HepG2 (cell line): Measurements from ENCODE around the gene EPB41L1. TPM values are rescaled to one million over a fixed set of nuclear protein-coding genes. Genes with fewer than 3 reads are reported as not detected.

Experiments
- AKAP8 ChIP-seq: sonication (generic); formaldehyde crosslinking; IDR thresholded peaks from 2 replicates; pipeline ENCODE4 v1.5.1; 2020; ENCODE audit warnings: mild to moderate bottlenecking, missing genetic modification reagents
- BHLHE40 ChIP-seq: IDR thresholded peaks from 2 replicates; pipeline ENCODE4 v1.6.1; 2011; ENCODE audit warnings: low read length, improper control_type of control experiment
- CEBPZ ChIP-seq: IDR thresholded peaks from 2 replicates; pipeline ENCODE4 v1.6.1; 2012; ENCODE audit warnings: low read length, improper control_type of control experiment
- HMG20A ChIP-seq: IDR thresholded peaks from 2 replicates; pipeline ENCODE4 v1.6.1; 2016; ENCODE audit warnings: borderline replicate concordance
- NR0B2 ChIP-seq: sonication (generic); formaldehyde crosslinking; IDR thresholded peaks from 2 replicates; pipeline ENCODE4 v1.4.0; 2020; ENCODE audit warnings: mild to moderate bottlenecking, missing genetic modification reagents
- NR2F2 ChIP-seq: IDR thresholded peaks from 2 replicates; pipeline ENCODE4 v1.6.1; 2012; ENCODE audit warnings: low read depth, inconsistent platforms, borderline replicate concordance
- PBX2 ChIP-seq: IDR thresholded peaks from 2 replicates; pipeline ENCODE4 v1.6.1; 2016; ENCODE audit warnings: control low read depth
- PCBP2 ChIP-seq: fragments of 200-400 bp; formaldehyde crosslinking; optimal IDR thresholded peaks from 2 replicates; pipeline ENCODE3; 2018; ENCODE audit warnings: low read length, low read depth; ENCODE audit not compliant: poor library complexity, severe bottlenecking
- POLR2AphosphoS2 ChIP-seq: IDR thresholded peaks from 2 replicates; pipeline ENCODE4 v1.6.1; 2011; ENCODE audit warnings: low read depth, low read length, improper control_type of control experiment
- SMAD1 ChIP-seq: sonication (generic); formaldehyde crosslinking; IDR thresholded peaks from 2 replicates; pipeline ENCODE4 v1.4.0; 2020; ENCODE audit warnings: missing genetic modification reagents, low read depth, mild to moderate bottlenecking, borderline replicate concordance
- SMAD9 ChIP-seq: sonication (generic); formaldehyde crosslinking; IDR thresholded peaks from 2 replicates; pipeline ENCODE4 v1.5.1; 2020; ENCODE audit warnings: mild to moderate bottlenecking, missing genetic modification reagents
- SP5 ChIP-seq: IDR thresholded peaks from 2 replicates; pipeline ENCODE4 v1.6.1; 2016; ENCODE audit warnings: low read depth, borderline replicate concordance
- TAF1 ChIP-seq: sonication (generic); formaldehyde crosslinking; IDR thresholded peaks from 2 replicates; pipeline ENCODE4 v1.4.0; 2020; ENCODE audit warnings: missing genetic modification reagents
- TEAD2 ChIP-seq: sonication (generic); formaldehyde crosslinking; IDR thresholded peaks from 2 replicates; pipeline ENCODE4 v1.9.0; 2021; ENCODE audit warnings: missing genetic modification reagents
- TOPORS ChIP-seq: sonication (generic); formaldehyde crosslinking; IDR thresholded peaks from 2 replicates; pipeline ENCODE4 v1.8.0; 2023; ENCODE audit warnings: mild to moderate bottlenecking, missing genetic modification reagents
- XBP1 ChIP-seq: sonication (generic); formaldehyde crosslinking; IDR thresholded peaks from 2 replicates; pipeline ENCODE4 v1.5.0; 2020; ENCODE audit warnings: missing genetic modification reagents
- ZNF354B ChIP-seq: sonication (generic); formaldehyde crosslinking; IDR thresholded peaks from 2 replicates; pipeline ENCODE4 v1.8.0; 2022; ENCODE audit warnings: mild to moderate bottlenecking, missing genetic modification reagents
- ZNF574 ChIP-seq: sonication (generic); formaldehyde crosslinking; IDR thresholded peaks from 2 replicates; pipeline ENCODE4 v1.4.0; 2020; ENCODE audit warnings: missing genetic modification reagents
- ZNF720 ChIP-seq: sonication (generic); formaldehyde crosslinking; IDR thresholded peaks from 2 replicates; pipeline ENCODE4 v1.4.0; 2020; ENCODE audit warnings: missing genetic modification reagents
- ZNF747 ChIP-seq: sonication (generic); formaldehyde crosslinking; IDR thresholded peaks from 2 replicates; pipeline ENCODE4 v1.8.1; 2023; ENCODE audit warnings: missing genetic modification reagents, mild to moderate bottlenecking, borderline replicate concordance
- polyA plus RNA-seq, 8 experiments: library from polyadenylated mRNA; depleted of rRNA in 3 of 8; stranded (reverse) in 7 of 8; unstranded in 1 of 8; fragments of >200 nt; fragmentation: Illumina TruSeq in 4 of 8; extraction: Trizol in 4 of 8; gene quantifications; 2 replicates each; pipeline versions ENCODE4 v1.2.1 to v1.2.3, GENCODE V29; 2011 to 2016; ENCODE audit warnings: low read depth in 4 of 8, missing spikeins in 1 of 8, mixed read lengths in 1 of 8; ENCODE audit not compliant: insufficient read depth in 1 of 8
- total RNA-seq, 5 experiments: library from RNA; depleted of rRNA; stranded (reverse); fragments of >200 nt; fragmentation: Illumina TruSeq; extraction: Trizol; gene quantifications; 2 replicates each; pipeline ENCODE4 v1.2.3, GENCODE V29; 2016; ENCODE audit warnings: low read depth in 1 of 5

EPB41L1 gene
- total and polyA plus RNA-seq, 2 of the 13 experiments (the other 11 are each of a cell fraction or from before 2014, with no cell fraction given): 16.7 to 39.0 TPM

- no peak for TF ChIP-seq ZNF354B (CRISPR knock-in tag)
- TF ChIP-seq POLR2AphosphoS2: no peak
- TF ChIP-seq SMAD1: no peak
- no peak for TF ChIP-seq TEAD2 (CRISPR knock-in tag)
- TF ChIP-seq ZNF720 (CRISPR knock-in tag): 0 out of 2 replicates have a peak, but pooled peaks have one; percentile 46
- peak; percentile 97; the same call in 1 of the 2 replicates for TF ChIP-seq ZNF747 (CRISPR knock-in tag)
- TF ChIP-seq SP5: peak; percentile 56
- TF ChIP-seq PCBP2: no peak
- no peak for TF ChIP-seq BHLHE40
- TF ChIP-seq AKAP8 (CRISPR knock-in tag): no peak
- TF ChIP-seq XBP1 (CRISPR knock-in tag): peak; percentile 26; the same call in 1 of the 2 replicates
- TF ChIP-seq PBX2 (CRISPR knock-in tag): peak; percentile 20; the same call in 1 of the 2 replicates
- peak; percentile 88; the same call in 1 of the 2 replicates for TF ChIP-seq SMAD9 (CRISPR knock-in tag)
- TF ChIP-seq HMG20A (CRISPR knock-in tag): no peak; the same call in 1 of the 2 replicates
- TF ChIP-seq NR0B2: peak; percentile 98
- peak; percentile 98 for TF ChIP-seq ZNF574 (CRISPR knock-in tag)
- peak; percentile 82; the same call in 1 of the 2 replicates for TF ChIP-seq TOPORS (CRISPR knock-in tag)
- no peak for TF ChIP-seq CEBPZ
- TF ChIP-seq TAF1 (CRISPR knock-in tag): peak; percentile 98
- peak; percentile 59; the same call in 1 of the 2 replicates for TF ChIP-seq NR2F2
Measured at GRCh38 chr20:36235892-36236785, 81.6 kb downstream of the EPB41L1 start, which contains the start of gene AAR2 (continued).
